ENCODE data around the gene VEGFB.

Gene VEGFB

GRCh38 chr11:64278576-64279190, 44.3 kb downstream of the VEGFB start:
- peaks cover 22% of the 10 kb centered on the region for H3K4me1 ChIP-seq (ENCODE audit: insufficient read depth, insufficient read length)
- TF ChIP-seq SUZ12 (IDR thresholded peaks at IDR 0.05; ENCODE audit: extremely low read depth, insufficient read depth, insufficient read length) (no peak), YY1 (IDR thresholded peaks at IDR 0.05; ENCODE audit: insufficient read depth, insufficient read length) (no peak)
- H3K4me3 ChIP-seq (ENCODE audit: insufficient read length, low read depth): no peak overlapping the region
- no peaks in the 10 kb centered on the region for H3K9me3 ChIP-seq (ENCODE audit: insufficient read depth, low read length)
- H3K27me3 ChIP-seq (ENCODE audit: insufficient read depth, insufficient read length): no peaks in the 10 kb centered on the region
- no peak for DNase-seq (ENCODE audit: low read depth, low spot score)
- H3K36me3 ChIP-seq (ENCODE audit: insufficient read depth, insufficient read length, low read length): peaks cover 42% of the 10 kb centered on the region
- H3K9ac ChIP-seq (ENCODE audit: insufficient read length, low read depth): peak overlapping the region; percentile 36

DNA sequence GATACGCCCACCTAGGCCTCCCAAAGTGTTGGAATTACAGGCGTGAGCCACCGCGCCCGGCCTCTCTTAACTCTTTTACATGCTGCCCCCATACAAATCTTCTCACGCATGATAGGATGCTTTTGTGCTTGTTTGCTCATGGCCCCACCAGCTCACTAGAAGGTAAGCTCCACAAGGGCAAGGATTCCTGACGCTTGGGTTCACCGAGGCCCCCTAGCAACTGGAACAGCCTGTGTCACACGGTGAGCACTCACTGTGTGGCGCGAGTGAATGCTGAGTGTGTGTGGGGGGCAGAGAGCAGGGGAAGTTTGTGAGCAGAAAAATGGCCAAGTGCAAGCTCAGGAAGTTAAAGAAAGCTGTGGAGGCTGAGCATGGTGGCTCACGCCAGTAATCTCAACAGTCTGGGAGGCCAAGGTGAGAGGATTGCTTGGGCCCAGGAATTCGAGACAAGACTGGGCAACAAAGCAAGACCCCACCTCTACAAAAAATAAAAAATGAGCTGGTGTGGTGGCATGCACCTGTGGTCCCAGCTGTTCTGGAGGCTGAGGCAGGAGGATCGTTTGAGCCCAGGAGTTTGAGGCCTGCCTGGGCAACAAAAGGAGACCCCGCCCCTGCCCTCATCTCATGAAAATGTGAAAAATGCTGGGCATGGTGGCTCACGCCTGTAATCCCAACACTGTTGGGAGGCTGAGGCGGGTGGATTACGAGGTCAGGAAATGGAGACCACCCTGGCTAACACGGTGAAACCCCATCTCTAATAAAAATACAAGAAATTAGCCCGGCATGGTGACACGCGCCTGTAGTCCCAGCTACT, 47.8 kb downstream of the VEGFB start:
- no peak for TF ChIP-seq ZNF274 (IDR thresholded peaks at IDR 0.05; ENCODE audit: low read depth, low read length)
- TF ChIP-seq YY1 (IDR thresholded peaks at IDR 0.05; ENCODE audit: insufficient read depth, insufficient read length): no peak
- no peak for TF ChIP-seq SUZ12 (IDR thresholded peaks at IDR 0.05; ENCODE audit: extremely low read depth, insufficient read depth, insufficient read length)

DNA sequence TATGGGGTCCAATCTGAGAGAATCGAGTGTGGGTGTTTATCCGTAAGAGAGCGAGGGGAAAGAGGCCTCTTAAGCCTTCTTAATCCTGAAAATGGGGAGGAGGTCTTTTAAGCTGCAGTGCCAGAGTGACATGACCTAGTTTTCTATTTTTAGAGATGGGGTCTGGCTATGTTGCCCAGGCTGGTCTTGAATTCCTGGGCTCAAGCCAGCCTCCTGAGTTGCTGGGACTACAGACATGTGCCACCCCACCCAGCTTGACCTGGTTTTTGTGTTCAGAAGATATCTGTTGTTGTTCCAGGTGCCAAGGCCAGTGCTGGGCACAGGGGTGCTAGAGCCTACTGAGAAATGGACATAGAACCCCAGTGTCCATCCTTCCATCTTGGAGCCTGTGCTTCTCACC, 48.7 kb downstream of the VEGFB start:
- Histone ChIP-seq H3K9me3 (ENCODE audit: insufficient read depth, low read length) (no peaks in the 10 kb centered on the region), H3K9ac (ENCODE audit: insufficient read length, low read depth) (no peak overlapping the region), H3K4me1 (ENCODE audit: insufficient read depth, insufficient read length) (peaks cover 11% of the 10 kb centered on the region), H3K36me3 (ENCODE audit: insufficient read depth, insufficient read length, low read length) (peaks cover 26% of the 10 kb centered on the region), H3K4me3 (ENCODE audit: insufficient read length, low read depth) (no peak overlapping the region), H3K27me3 (ENCODE audit: insufficient read depth, insufficient read length) (no peaks in the 10 kb centered on the region)
- no peak for DNase-seq (ENCODE audit: low read depth, low spot score)
- TF ChIP-seq ZNF274 (IDR thresholded peaks at IDR 0.05; ENCODE audit: low read depth, low read length) (no peak), SUZ12 (IDR thresholded peaks at IDR 0.05; ENCODE audit: extremely low read depth, insufficient read depth, insufficient read length) (no peak), YY1 (IDR thresholded peaks at IDR 0.05; ENCODE audit: insufficient read depth, insufficient read length) (no peak)

More for the DNA sequence above, 47.8 kb downstream of the VEGFB start:
- H3K4me1 ChIP-seq (ENCODE audit: insufficient read depth, insufficient read length): peaks cover 11% of the 10 kb centered on the region
- H3K27me3 ChIP-seq (ENCODE audit: insufficient read depth, insufficient read length): no peaks in the 10 kb centered on the region
- H3K9me3 ChIP-seq (ENCODE audit: insufficient read depth, low read length): no peaks in the 10 kb centered on the region
- no peak overlapping the region for H3K9ac ChIP-seq (ENCODE audit: insufficient read length, low read depth)
- H3K4me3 ChIP-seq (ENCODE audit: insufficient read length, low read depth): no peak overlapping the region
- no peak for DNase-seq (ENCODE audit: low read depth, low spot score)
- peaks cover 24% of the 10 kb centered on the region for H3K36me3 ChIP-seq (ENCODE audit: insufficient read depth, insufficient read length, low read length)

GRCh38 chr11:64284048-64284961, 49.9 kb downstream of the VEGFB start, which contains the start of gene BAD:
Gene BAD, minus strand, starts transcription at chr11:64284665. Its CDS starts 297 bp downstream, at chr11:64284368.
- Histone ChIP-seq H3K9ac (ENCODE audit: insufficient read length, low read depth) (peak within 1 kb of the TSS; percentile 94), H3K27me3 (ENCODE audit: insufficient read depth, insufficient read length) (peaks cover 3% of the 10 kb centered on the region), H3K4me3 (ENCODE audit: insufficient read length, low read depth) (peak within 1 kb of the TSS; percentile 75), H3K4me1 (ENCODE audit: insufficient read depth, insufficient read length) (peaks cover 2% of the 10 kb centered on the region), H3K9me3 (ENCODE audit: insufficient read depth, low read length) (no peaks in the 10 kb centered on the region), H3K36me3 (ENCODE audit: insufficient read depth, insufficient read length, low read length) (peaks cover 21% of the 10 kb centered on the region)
- TF ChIP-seq SUZ12 (IDR thresholded peaks at IDR 0.05; ENCODE audit: extremely low read depth, insufficient read depth, insufficient read length) (no peak), YY1 (IDR thresholded peaks at IDR 0.05; ENCODE audit: insufficient read depth, insufficient read length) (no peak), ZNF274 (IDR thresholded peaks at IDR 0.05; ENCODE audit: low read depth, low read length) (no peak)
- DNase-seq (ENCODE audit: low read depth, low spot score): peak; percentile 92

- Histone ChIP-seq H3K4me3 (ENCODE audit: insufficient read length, low read depth) (peak within 1 kb of the TSS; percentile 75), H3K27me3 (ENCODE audit: insufficient read depth, insufficient read length) (peaks cover 12% of the 10 kb centered on the region), H3K9ac (ENCODE audit: insufficient read length, low read depth) (peak within 1 kb of the TSS; percentile 93), H3K9me3 (ENCODE audit: insufficient read depth, low read length) (no peaks in the 10 kb centered on the region), H3K36me3 (ENCODE audit: insufficient read depth, insufficient read length, low read length) (peaks cover 23% of the 10 kb centered on the region), H3K4me1 (ENCODE audit: insufficient read depth, insufficient read length) (peaks cover 2% of the 10 kb centered on the region)
- DNase-seq (ENCODE audit: low read depth, low spot score): no peak
- TF ChIP-seq YY1 (IDR thresholded peaks at IDR 0.05; ENCODE audit: insufficient read depth, insufficient read length) (peak; percentile 84), SUZ12 (IDR thresholded peaks at IDR 0.05; ENCODE audit: extremely low read depth, insufficient read depth, insufficient read length) (no peak)
These were observed 50.8 kb downstream of the VEGFB start, which contains the start of gene GPR137 for GRCh38 chr11:64284962-64285884. Gene GPR137, plus strand, starts transcription at chr11:64285848. Its CDS starts 677 bp downstream, at chr11:64286525.

Data from NT2/D1 (cell line).